Naive thymus-derived CD8-positive, alpha-beta T cell (primary cell): ENCODE results near the gene PLIN3. TPM values are rescaled to one million over a fixed set of nuclear protein-coding genes. Genes with fewer than 3 reads are reported as not detected.
"Not testable (repeated sequence)": the region's sequence is repeated elsewhere in the genome, so short reads cannot be mapped to it uniquely, and the experiment has no call there.

Source experiments
- ATAC-seq, 2 donors: fragments of 150-1000 bp; cut with Tn5 transposase in 1 of 2; sonication (Bioruptor Pico), chemical (Tn5 transposase) in 1 of 2; 1 replicate in 1 of 2; 2 replicates in 1 of 2; pipeline ENCODE4 v1.10.0; 2021; ENCODE audit warnings: mild to moderate bottlenecking in 2 of 2, moderate library complexity in 2 of 2
- POLR2A ChIA-PET: fragments of 350-600 bp; sonication (Branson Sonifier 250); formaldehyde crosslinking; loops from one replicate; lab custom pipeline; 2021; ENCODE audit warnings: antibody characterized with exemption; lab: Charles Lee
- DNase-seq, 10 donors: peaks; one replicate each; pipeline versions ENCODE4 v3.0.0 to v3.0.0-alpha.2; 2020 to 2022
- H3K27ac Mint-ChIP-seq, 10 donors: one replicate each; pipeline ENCODE4 v1.8.0; 2020 to 2022; ENCODE audit warnings: mild to moderate bottlenecking in 10 of 10, mixed read lengths in 10 of 10, moderate library complexity in 4 of 10, inconsistent platforms in 1 of 10
- H3K27me3 Mint-ChIP-seq, 5 donors: one replicate each; pipeline ENCODE4 v1.8.0; 2021 to 2022; ENCODE audit warnings: mixed read lengths in 5 of 5
- H3K36me3 Mint-ChIP-seq, 3 donors: one replicate each; pipeline ENCODE4 v1.8.0; 2020 to 2022; ENCODE audit warnings: mixed read lengths in 3 of 3, mild to moderate bottlenecking in 2 of 3, inconsistent platforms in 1 of 3
- H3K4me1 Mint-ChIP-seq, 4 donors: one replicate each; pipeline ENCODE4 v1.8.0; 2021 to 2022; ENCODE audit warnings: mixed read lengths in 4 of 4
- H3K4me3 Mint-ChIP-seq, 10 donors: one replicate each; pipeline ENCODE4 v1.8.0; 2020 to 2022; ENCODE audit warnings: mild to moderate bottlenecking in 10 of 10, mixed read lengths in 10 of 10, moderate library complexity in 6 of 10, inconsistent platforms in 1 of 10
- H3K9me3 Mint-ChIP-seq, 9 donors: one replicate each; pipeline ENCODE4 v1.8.0; 2020 to 2022; ENCODE audit warnings: mixed read lengths in 9 of 9, mild to moderate bottlenecking in 3 of 9, inconsistent platforms in 1 of 9, moderate library complexity in 1 of 9
- polyA plus RNA-seq, 3 donors: library from polyadenylated mRNA; unstranded; fragments of 300-500 nt; fragmentation: Illumina TruSeq; gene quantifications; one replicate each; pipeline ENCODE4 v1.2.3, GENCODE V29; 2021
- total RNA-seq, 8 experiments: library from RNA in 2 of 8; stranded (reverse) in 2 of 8; gene quantifications; one replicate each; pipeline ENCODE4 v1.2.3 and lab custom pipeline; 2021 to 2026

The PLIN3 gene
- total and polyA plus RNA-seq, 5 experiments from 2014 or later = 14.1 to 17.3 (median 15.9) TPM

GRCh38 chr19:4909156-4909896 lies 41.9 kb upstream of the PLIN3 start, which contains the start of gene UHRF1:
Gene UHRF1 (plus strand): TSS chr19:4909501. CDS start chr19:4910886, 1,385 bp downstream.
- H3K9me3 Mint-ChIP-seq = no peaks in the 10 kb centered on the region
- H3K4me1 Mint-ChIP-seq = peaks cover 25 to 75% (median 61%) of the 10 kb centered on the region in 4 donors
- H3K4me3 Mint-ChIP-seq = peak within 1 kb of the TSS; percentile 97 to 100 (median 100)
- POLR2A ChIA-PET = interaction anchor here (1.0 to 1.5 kb wide), 2 partner anchors 39 to 59 kb away, joined by 3 to 4 read pairs; partner anchors contain the start of gene KDM4B
- peak within 1 kb of the TSS in 7 of 10 donors; percentile 3 to 99 (median 61) for H3K27ac Mint-ChIP-seq
- peak in 1 of 2 donors; percentile 1 for ATAC-seq
- peaks cover 0 to 48% (median 4%) of the 10 kb centered on the region in 3 donors for H3K36me3 Mint-ChIP-seq
- H3K27me3 Mint-ChIP-seq = no peaks in the 10 kb centered on the region
- peak in 3 of 10 donors; percentile 13 to 52 (median 13) for DNase-seq

GRCh38 chr19:4908781-4909155 lies 41.3 kb upstream of the PLIN3 start:
- H3K27ac Mint-ChIP-seq = peak overlapping the region in 5 of 10 donors; percentile 38 to 81 (median 61)
- DNase-seq (no peak), ATAC-seq (no peak)
- H3K4me3 Mint-ChIP-seq = peak overlapping the region; percentile 57 to 80 (median 60)
- peaks cover 20 to 72% (median 56%) of the 10 kb centered on the region in 4 donors for H3K4me1 Mint-ChIP-seq
- H3K27me3 Mint-ChIP-seq = no peaks in the 10 kb centered on the region
- POLR2A ChIA-PET = interaction anchor here (1.0 to 1.5 kb wide), 2 partner anchors 38 to 60 kb away, joined by 3 to 4 read pairs; partner anchors contain the start of gene KDM4B
- H3K36me3 Mint-ChIP-seq = peaks cover 0 to 45% (median 0%) of the 10 kb centered on the region in 3 donors
- H3K9me3 Mint-ChIP-seq = no peaks in the 10 kb centered on the region

DNA sequence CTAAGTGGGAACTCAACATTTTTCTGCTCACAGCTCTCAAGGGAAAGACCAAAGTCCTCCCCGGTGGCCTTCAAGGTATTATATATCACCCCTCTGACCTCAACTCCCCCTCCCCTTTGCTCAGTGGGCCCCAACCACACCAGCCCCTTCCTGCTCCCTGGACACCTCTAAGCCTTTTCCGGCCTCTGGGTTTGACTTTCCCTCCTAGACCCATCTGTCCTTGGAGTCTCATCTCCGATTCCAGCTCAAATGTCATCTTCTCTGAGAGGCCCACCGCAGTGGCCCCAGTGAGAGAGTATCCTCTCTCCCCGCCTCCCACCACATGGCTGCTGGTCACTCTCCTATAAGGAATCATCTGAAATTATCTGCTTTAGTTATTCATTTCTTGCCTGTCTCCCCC lies 40.9 kb upstream of the PLIN3 start:
- H3K27me3 Mint-ChIP-seq = no peaks in the 10 kb centered on the region
- peaks cover 20 to 71% (median 53%) of the 10 kb centered on the region in 4 donors for H3K4me1 Mint-ChIP-seq
- peak overlapping the region; percentile 57 to 80 (median 60) for H3K4me3 Mint-ChIP-seq
- POLR2A ChIA-PET = interaction anchor here (1.5 kb wide), 1 partner anchor 38 kb away, joined by 3 read pairs; no protein-coding TSS in a partner anchor
- H3K27ac Mint-ChIP-seq = peak overlapping the region in 8 of 10 donors; percentile 2 to 81 (median 48)
- DNase-seq = peak in 1 of 10 donors; percentile 32
- H3K36me3 Mint-ChIP-seq = peaks cover 0 to 41% (median 0%) of the 10 kb centered on the region in 3 donors
- ATAC-seq = no peak
- H3K9me3 Mint-ChIP-seq = no peaks in the 10 kb centered on the region

DNA sequence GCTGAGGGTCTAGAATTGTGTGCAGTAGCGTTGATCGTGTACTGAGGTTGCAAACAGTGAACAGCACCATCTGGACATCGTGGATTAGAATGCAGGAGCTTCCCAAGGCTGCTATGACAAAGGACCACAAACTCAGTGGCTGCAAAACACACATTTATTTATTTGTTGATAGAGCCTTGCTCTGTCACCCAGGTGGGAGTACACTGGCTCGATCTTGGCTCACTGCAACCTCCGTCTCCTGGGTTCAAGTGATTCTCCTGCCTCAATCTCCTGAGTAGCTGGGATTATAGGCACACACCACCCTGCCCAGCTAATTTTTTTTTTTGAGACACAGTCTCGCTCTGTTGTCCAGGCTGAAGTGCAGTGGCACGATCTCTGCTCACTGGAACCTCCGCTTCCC lies 39.5 kb upstream of the PLIN3 start:
- POLR2A ChIA-PET = no interaction called here
- H3K27me3 Mint-ChIP-seq = no peaks in the 10 kb centered on the region
- peak overlapping the region in 3 of 10 donors; percentile 24 to 32 (median 27) for H3K27ac Mint-ChIP-seq
- no peak for ATAC-seq
- H3K9me3 Mint-ChIP-seq = no peaks in the 10 kb centered on the region
- peaks cover 18 to 67% (median 47%) of the 10 kb centered on the region in 4 donors for H3K4me1 Mint-ChIP-seq
- H3K36me3 Mint-ChIP-seq = peaks cover 0 to 41% (median 0%) of the 10 kb centered on the region in 3 donors
- no peak overlapping the region for H3K4me3 Mint-ChIP-seq
- DNase-seq = peak in 1 of 10 donors; percentile 6

DNA sequence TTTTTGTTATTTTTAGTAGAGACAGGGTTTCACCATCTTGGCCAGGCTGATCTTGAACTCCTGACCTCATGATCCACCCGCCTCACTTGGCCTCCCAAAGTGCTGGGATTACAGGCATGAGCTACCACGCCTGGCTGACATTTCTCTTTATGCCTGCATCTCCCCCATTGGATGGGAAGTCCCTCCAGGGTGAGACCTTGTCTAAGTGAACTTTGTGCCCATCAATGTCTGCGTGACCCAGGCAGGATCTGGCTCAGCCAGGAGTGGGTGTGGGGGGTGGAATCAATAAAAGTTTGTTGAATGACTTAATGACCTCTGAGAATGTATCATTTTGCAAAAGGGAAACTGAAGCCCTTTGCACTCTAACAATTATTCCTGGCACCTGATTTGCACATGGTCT lies 37.0 kb upstream of the PLIN3 start:
- POLR2A ChIA-PET = interaction anchor here (0.6 to 1.0 kb wide), 2 partner anchors 11 to 110 kb away, joined by 3 to 4 read pairs; no protein-coding TSS in a partner anchor
- Mint-ChIP-seq H3K9me3 (no peaks in the 10 kb centered on the region), H3K27me3 (no peaks in the 10 kb centered on the region), H3K27ac (peak overlapping the region in 3 of 10 donors; percentile 11 to 52 (median 51)), H3K36me3 (peaks cover 0 to 45% (median 0%) of the 10 kb centered on the region in 3 donors), H3K4me1 (peaks cover 11 to 54% (median 34%) of the 10 kb centered on the region in 4 donors), H3K4me3 (no peak overlapping the region)
- ATAC-seq (no peak), DNase-seq (no peak)

- peaks cover 0 to 45% (median 0%) of the 10 kb centered on the region in 3 donors for H3K36me3 Mint-ChIP-seq
- DNase-seq = no peak
- H3K27ac Mint-ChIP-seq = peak within 1 kb of the TSS in 6 of 10 donors; percentile 14 to 86 (median 54)
- POLR2A ChIA-PET = interaction anchor here (0.6 to 2.6 kb wide), 2 partner anchors 9 to 170 kb away, joined by 3 to 12 read pairs; no protein-coding TSS in a partner anchor
- H3K4me3 Mint-ChIP-seq = no peak within 1 kb of the TSS
- H3K9me3 Mint-ChIP-seq = no peaks in the 10 kb centered on the region
- no peaks in the 10 kb centered on the region for H3K27me3 Mint-ChIP-seq
- peaks cover 6 to 43% (median 23%) of the 10 kb centered on the region in 4 donors for H3K4me1 Mint-ChIP-seq
- no peak for ATAC-seq
These were observed 35.3 kb upstream of the PLIN3 start, which contains the start of gene ARRDC5 for GRCh38 chr19:4902796-4903195. Gene ARRDC5 (minus strand): TSS chr19:4902896. CDS start chr19:4902825, 71 bp downstream.

DNA sequence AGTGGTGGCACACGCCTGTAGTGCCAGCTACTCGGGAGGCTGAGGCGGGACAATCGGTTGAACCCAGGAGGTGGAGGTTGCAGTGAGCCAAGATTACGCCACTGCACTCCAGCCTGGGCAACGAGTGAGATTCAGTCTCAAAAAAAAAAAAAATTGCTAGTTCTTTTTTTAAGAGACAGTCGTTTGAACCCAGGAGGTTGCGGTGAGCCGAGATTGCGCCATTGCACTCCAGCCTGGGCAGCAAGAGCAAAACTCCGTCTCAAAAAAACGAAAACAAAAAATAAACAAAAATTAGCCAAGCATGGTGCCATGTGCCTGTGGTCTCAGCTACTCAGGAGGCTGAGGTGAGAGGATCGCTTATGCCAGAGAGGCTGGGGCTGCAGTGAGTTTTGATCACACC lies 33.4 kb upstream of the PLIN3 start:
- H3K4me3 Mint-ChIP-seq, ATAC-seq, POLR2A ChIA-PET, H3K27me3 Mint-ChIP-seq, DNase-seq, H3K9me3 Mint-ChIP-seq: not testable (repeated sequence)
- H3K4me1 Mint-ChIP-seq = peaks cover 8 to 34% (median 19%) of the 10 kb centered on the region in 4 donors
- H3K36me3 Mint-ChIP-seq = peaks cover 0 to 46% (median 0%) of the 10 kb centered on the region in 3 donors
- H3K27ac Mint-ChIP-seq = peak overlapping the region in 1 of 10 donors; percentile 44

- Mint-ChIP-seq H3K27ac (peak overlapping the region in 4 of 10 donors; percentile 27 to 69 (median 48)), H3K27me3 (no peaks in the 10 kb centered on the region), H3K4me1 (peaks cover 5 to 20% (median 13%) of the 10 kb centered on the region in 4 donors), H3K4me3 (no peak overlapping the region), H3K9me3 (no peaks in the 10 kb centered on the region), H3K36me3 (peaks cover 0 to 41% (median 0%) of the 10 kb centered on the region in 3 donors)
- ATAC-seq (no peak), DNase-seq (no peak)
- POLR2A ChIA-PET = interaction anchor here (1.5 kb wide), 1 partner anchor 14 kb away, joined by 5 read pairs; no protein-coding TSS in a partner anchor
These were observed 29.7 kb upstream of the PLIN3 start for GRCh38 chr19:4897146-4897545.

- POLR2A ChIA-PET = no interaction called here
- Mint-ChIP-seq H3K4me3 (no peak overlapping the region), H3K9me3 (no peaks in the 10 kb centered on the region), H3K27ac (peak overlapping the region in 5 of 10 donors; percentile 32 to 63 (median 47)), H3K4me1 (peaks cover 0 to 16% (median 10%) of the 10 kb centered on the region in 4 donors), H3K27me3 (no peaks in the 10 kb centered on the region), H3K36me3 (peaks cover 0 to 41% (median 0%) of the 10 kb centered on the region in 3 donors)
- ATAC-seq = no peak
- no peak for DNase-seq
These were observed 28.9 kb upstream of the PLIN3 start for GRCh38 chr19:4896372-4896771.

- H3K4me1 Mint-ChIP-seq = peaks cover 0 to 19% (median 11%) of the 10 kb centered on the region in 4 donors
- DNase-seq, H3K9me3 Mint-ChIP-seq, ATAC-seq, POLR2A ChIA-PET, H3K27me3 Mint-ChIP-seq, H3K4me3 Mint-ChIP-seq: not testable (repeated sequence)
- peaks cover 0 to 48% (median 4%) of the 10 kb centered on the region in 3 donors for H3K36me3 Mint-ChIP-seq
- H3K27ac Mint-ChIP-seq = peak overlapping the region in 1 of 10 donors; percentile 35
These were observed 25.5 kb upstream of the PLIN3 start for GRCh38 chr19:4892962-4893361.

DNA sequence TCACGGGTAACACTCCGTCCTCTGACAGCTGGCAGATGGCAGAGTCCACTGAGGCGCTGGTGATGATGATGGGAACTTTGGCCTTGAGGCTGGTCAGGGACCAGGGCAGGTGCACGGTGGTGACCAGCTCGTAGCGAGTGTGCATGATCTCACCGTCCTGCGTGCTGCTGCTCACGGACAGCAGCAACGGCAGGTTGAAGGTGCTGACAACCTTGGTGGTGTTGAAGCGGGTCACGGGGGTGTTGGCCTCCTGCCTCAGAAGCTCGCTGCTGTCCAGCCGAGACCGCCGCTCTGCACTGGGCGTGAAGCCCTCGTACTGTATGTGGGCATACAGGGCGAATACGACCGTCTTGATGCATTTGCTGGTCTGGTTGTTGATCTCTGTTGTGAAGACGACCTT lies 23.6 kb upstream of the PLIN3 start:
- POLR2A ChIA-PET = interaction anchor here (0.6 to 0.9 kb wide), 3 partner anchors 26 to 134 kb away, joined by 3 to 4 read pairs (median 3); no protein-coding TSS in a partner anchor
- H3K27me3 Mint-ChIP-seq = no peaks in the 10 kb centered on the region
- H3K4me1 Mint-ChIP-seq = peaks cover 0 to 13% (median 8%) of the 10 kb centered on the region in 4 donors
- no peak for DNase-seq
- ATAC-seq = no peak
- peak overlapping the region in 1 of 10 donors; percentile 32 for H3K27ac Mint-ChIP-seq
- H3K9me3 Mint-ChIP-seq = no peaks in the 10 kb centered on the region
- peaks cover 0 to 35% (median 4%) of the 10 kb centered on the region in 3 donors for H3K36me3 Mint-ChIP-seq
- H3K4me3 Mint-ChIP-seq = no peak overlapping the region
